H9 (cell line): Measurements from ENCODE around the gene ZNF71. TPM values are rescaled to one million over a fixed set of nuclear protein-coding genes. Genes with fewer than 3 reads are reported as not detected.
"Not testable (repeated sequence)": the region's sequence is repeated elsewhere in the genome, so short reads cannot be mapped to it uniquely, and the experiment has no call there.

Experiments
- DNase-seq: peaks from one replicate; pipeline ENCODE4 v3.0.0-alpha.2; 2017
- H2AFZ ChIP-seq: one replicate; pipeline ENCODE4 v1.6.1; 2013; ENCODE audit warnings: mild to moderate bottlenecking, low read length, control low read depth, moderate library complexity
- H2AK5ac ChIP-seq: 2 replicates; pipeline ENCODE4 v1.6.1; 2013; ENCODE audit warnings: low read length, control low read depth, mixed read lengths; ENCODE audit not compliant: insufficient read length
- H2BK120ac ChIP-seq: one replicate; pipeline ENCODE4 v1.6.1; 2013; ENCODE audit warnings: low read depth, mild to moderate bottlenecking, low read length, control low read depth, inconsistent platforms; ENCODE audit not compliant: poor library complexity, severe bottlenecking
- H2BK12ac ChIP-seq: 2 replicates; pipeline ENCODE4 v1.6.1; 2013; ENCODE audit warnings: low read length, control low read depth, mixed read lengths, low read depth; ENCODE audit not compliant: insufficient read length
- H2BK15ac ChIP-seq: 2 replicates; pipeline ENCODE4 v1.6.1; 2013; ENCODE audit warnings: low read depth, low read length, control low read depth
- H2BK20ac ChIP-seq: one replicate; pipeline ENCODE4 v1.6.1; 2013; ENCODE audit warnings: low read depth, mild to moderate bottlenecking, low read length, control low read depth, inconsistent platforms; ENCODE audit not compliant: poor library complexity, severe bottlenecking
- H2BK5ac ChIP-seq: 2 replicates; pipeline ENCODE4 v1.6.1; 2013; ENCODE audit warnings: low read length, control low read depth, mixed read lengths; ENCODE audit not compliant: insufficient read length
- H3K14ac ChIP-seq: 2 replicates; pipeline ENCODE4 v1.6.1; 2013; ENCODE audit warnings: low read length, control low read depth; ENCODE audit not compliant: insufficient read depth
- H3K18ac ChIP-seq: 2 replicates; pipeline ENCODE4 v1.6.1; 2013; ENCODE audit warnings: low read depth, mild to moderate bottlenecking, mixed read lengths, low read length, control low read depth; ENCODE audit not compliant: insufficient read length
- H3K23ac ChIP-seq: 2 replicates; pipeline ENCODE4 v1.6.1; 2013; ENCODE audit warnings: low read length, control low read depth, mixed read lengths, low read depth; ENCODE audit not compliant: insufficient read length
- H3K23me2 ChIP-seq: 2 replicates; pipeline ENCODE4 v1.6.1; 2013; ENCODE audit warnings: low read depth, mild to moderate bottlenecking, mixed read lengths, low read length, control low read depth; ENCODE audit not compliant: insufficient read length, poor library complexity, severe bottlenecking
- H3K27ac ChIP-seq: 2 replicates; pipeline ENCODE4 v1.5.1; 2013; ENCODE audit warnings: low read length, control low read depth, mixed read lengths, low read depth; ENCODE audit not compliant: insufficient read length
- H3K27me3 ChIP-seq: 2 replicates; pipeline ENCODE4 v1.6.1; 2013; ENCODE audit warnings: low read length, control low read depth, inconsistent platforms; ENCODE audit not compliant: insufficient read depth
- H3K4ac ChIP-seq: 2 replicates; pipeline ENCODE4 v1.6.1; 2013; ENCODE audit warnings: low read depth, mild to moderate bottlenecking, control low read depth, inconsistent platforms, low read length, moderate library complexity
- H3K4me1 ChIP-seq: 2 replicates; pipeline ENCODE4 v1.6.1; 2013; ENCODE audit warnings: low read length, control low read depth, inconsistent platforms; ENCODE audit not compliant: insufficient read depth
- H3K4me2 ChIP-seq: 2 replicates; pipeline ENCODE4 v1.6.1; 2013; ENCODE audit warnings: low read length, control low read depth, mixed read lengths; ENCODE audit not compliant: insufficient read length, insufficient read depth
- H3K56ac ChIP-seq: 2 replicates; pipeline ENCODE4 v1.6.1; 2013; ENCODE audit warnings: low read depth, mild to moderate bottlenecking, mixed read lengths, low read length, control low read depth; ENCODE audit not compliant: insufficient read length
- H3K79me1 ChIP-seq: 2 replicates; pipeline ENCODE4 v1.6.1; 2013; ENCODE audit warnings: low read depth, mild to moderate bottlenecking, moderate library complexity, low read length, control low read depth, inconsistent platforms; ENCODE audit not compliant: insufficient read depth, poor library complexity, severe bottlenecking
- H3K79me2 ChIP-seq: 2 replicates; pipeline ENCODE4 v1.6.1; 2013; ENCODE audit warnings: low read length, control low read depth, inconsistent platforms; ENCODE audit not compliant: insufficient read depth
- H3K9ac ChIP-seq: 2 replicates; pipeline ENCODE4 v1.6.1; 2013; ENCODE audit warnings: low read length, control low read depth, mixed read lengths; ENCODE audit not compliant: insufficient read length; ENCODE audit errors: extremely low read depth
- H3K9me3 ChIP-seq: one replicate; pipeline ENCODE4 v1.6.1; 2013; ENCODE audit warnings: low read depth, low read length, inconsistent platforms; ENCODE audit not compliant: control insufficient read depth
- H3T11ph ChIP-seq: one replicate; pipeline ENCODE4 v1.6.1; 2013; ENCODE audit warnings: mild to moderate bottlenecking, low read length, control low read depth, inconsistent platforms
- H4K20me1 ChIP-seq: one replicate; pipeline ENCODE4 v1.6.1; 2013; ENCODE audit not compliant: control insufficient read depth, insufficient read length, insufficient read depth
- H4K5ac ChIP-seq: 2 replicates; pipeline ENCODE4 v1.6.1; 2013; ENCODE audit warnings: low read depth, mild to moderate bottlenecking, mixed read lengths, low read length, control low read depth; ENCODE audit not compliant: insufficient read length
- H4K8ac ChIP-seq: replicated peaks from 2 replicates; pipeline ENCODE4 v1.6.1; 2013; ENCODE audit warnings: low read length, control low read depth, mixed read lengths, low read depth; ENCODE audit not compliant: insufficient read length
- H4K91ac ChIP-seq: 2 replicates; pipeline ENCODE4 v1.6.1; 2013; ENCODE audit warnings: low read depth, mild to moderate bottlenecking, moderate library complexity, mixed read lengths, low read length, control low read depth; ENCODE audit not compliant: insufficient read length
- H3K27ac Mint-ChIP-seq, 3 experiments: 2 replicates in 2 of 3; 3 replicates in 1 of 3; pipeline ENCODE4 v1.8.0; 2020 to 2021; ENCODE audit warnings: mixed read lengths in 3 of 3, mild to moderate bottlenecking in 1 of 3, moderate library complexity in 1 of 3
- H3K27me3 Mint-ChIP-seq: 2 replicates; pipeline ENCODE4 v1.8.0; 2021; ENCODE audit warnings: low read depth, mild to moderate bottlenecking, moderate library complexity, mixed read lengths
- H3K36me3 Mint-ChIP-seq, 3 experiments: 2 replicates in 2 of 3; 3 replicates in 1 of 3; pipeline ENCODE4 v1.8.0; 2020 to 2021; ENCODE audit warnings: low read depth in 3 of 3, mixed read lengths in 3 of 3; ENCODE audit not compliant: insufficient read depth in 1 of 3
- H3K4me1 Mint-ChIP-seq, 2 experiments: 2 replicates each; pipeline ENCODE4 v1.8.0; 2020; ENCODE audit warnings: mixed read lengths in 2 of 2
- H3K4me3 Mint-ChIP-seq, 2 experiments: 2 replicates in 1 of 2; 3 replicates in 1 of 2; pipeline ENCODE4 v1.8.0; 2020 to 2021; ENCODE audit warnings: mild to moderate bottlenecking in 2 of 2, mixed read lengths in 2 of 2, moderate library complexity in 1 of 2
- H3K9me3 Mint-ChIP-seq, 2 experiments: 2 replicates in 1 of 2; 3 replicates in 1 of 2; pipeline ENCODE4 v1.8.0; 2020; ENCODE audit warnings: mild to moderate bottlenecking in 2 of 2, mixed read lengths in 2 of 2, moderate library complexity in 1 of 2
- WGBS: extraction: QIAGEN DNeasy Blood & Tissue Kit; methylation state at CpG from one replicate; pipeline ENCODE4 v1.1.7; 2013; ENCODE audit warnings: missing lambda C conversion rate, low lambda C conversion rate, mixed read lengths; ENCODE audit not compliant: insufficient read length; ENCODE audit errors: extremely low coverage; 5-methylcytosine and 5-hydroxymethylcytosine counted together
- total RNA-seq: library from RNA; stranded (reverse); gene quantifications from 2 replicates; pipeline ENCODE4 v1.2.1, GENCODE V29; 2021
- TF ChIP-seq, protein P1 (sequence below): fragments of 200-600 bp; sonication (generic); conservative IDR thresholded peaks from 3 replicates; pipeline ENCODE4 v1.8.0; 2021; ENCODE audit warnings: antibody characterized with exemption, mild to moderate bottlenecking

The ZNF71 gene
- total RNA-seq, 1 experiment from 2014 or later, result 7.2 TPM

DNA sequence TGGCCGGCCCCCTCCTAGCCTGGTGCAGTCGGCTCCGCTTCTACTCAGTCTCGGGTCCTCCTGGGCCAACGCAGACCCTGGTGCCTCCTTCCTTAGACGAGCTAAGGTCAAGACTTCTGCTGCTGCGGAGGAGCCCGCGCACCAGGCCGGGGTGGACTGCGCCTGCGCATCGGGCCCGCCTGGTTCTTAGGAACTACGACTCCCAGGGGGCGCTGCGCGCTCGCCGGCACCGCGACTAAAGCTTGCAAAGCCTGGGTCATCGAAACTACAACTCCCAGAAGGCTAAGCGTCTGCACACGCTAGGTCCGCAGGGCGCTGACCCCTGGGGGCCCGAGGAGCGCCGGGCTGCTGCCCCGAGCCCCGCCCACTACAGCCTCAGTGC is 76.5 kb downstream of the ZNF71 start, which contains the start of gene ZNF835:
ZNF835 (minus strand) TSS at position 145 of the 382 bp plus-strand sequence. CDS start 6,559 bp downstream, outside the sequence.
- no peak within 1 kb of the TSS for H3T11ph ChIP-seq
- peak within 1 kb of the TSS; percentile 38 for H3K9ac ChIP-seq
- H3K79me2 ChIP-seq, result no peaks in the 10 kb centered on the region; the same call in 1 of the 2 replicates
- H2BK5ac ChIP-seq, result no peak within 1 kb of the TSS
- H2BK12ac ChIP-seq, result no peak within 1 kb of the TSS
- Mint-ChIP-seq H3K4me3 (peak within 1 kb of the TSS in 1 of 2 experiments; percentile 55; a peak in 2 of 5 replicates), H3K36me3 (peaks cover 15 to 16% (median 15%) of the 10 kb centered on the region in 3 experiments; a peak in 6 of 7 replicates), H3K9me3 (peaks cover 85 to 88% of the 10 kb centered on the region in 2 experiments), H3K27me3 (peaks cover 3% of the 10 kb centered on the region), H3K27ac (no peak within 1 kb of the TSS), H3K4me1 (no peaks in the 10 kb centered on the region)
- H3K79me1 ChIP-seq, result no peaks in the 10 kb centered on the region
- H4K8ac ChIP-seq, result no peak within 1 kb of the TSS
- H3K23ac ChIP-seq, result no peak within 1 kb of the TSS
- H3K18ac ChIP-seq, result no peak within 1 kb of the TSS
- H2BK15ac ChIP-seq, result no peak within 1 kb of the TSS
- no peak within 1 kb of the TSS for H2AFZ ChIP-seq
- WGBS, result no CpG with 5 or more reads among the region's 32 CpGs
- no peaks in the 10 kb centered on the region for H3K27me3 ChIP-seq
- H3K9me3 ChIP-seq, result peaks cover 62% of the 10 kb centered on the region
- TF ChIP-seq, protein P1, sequence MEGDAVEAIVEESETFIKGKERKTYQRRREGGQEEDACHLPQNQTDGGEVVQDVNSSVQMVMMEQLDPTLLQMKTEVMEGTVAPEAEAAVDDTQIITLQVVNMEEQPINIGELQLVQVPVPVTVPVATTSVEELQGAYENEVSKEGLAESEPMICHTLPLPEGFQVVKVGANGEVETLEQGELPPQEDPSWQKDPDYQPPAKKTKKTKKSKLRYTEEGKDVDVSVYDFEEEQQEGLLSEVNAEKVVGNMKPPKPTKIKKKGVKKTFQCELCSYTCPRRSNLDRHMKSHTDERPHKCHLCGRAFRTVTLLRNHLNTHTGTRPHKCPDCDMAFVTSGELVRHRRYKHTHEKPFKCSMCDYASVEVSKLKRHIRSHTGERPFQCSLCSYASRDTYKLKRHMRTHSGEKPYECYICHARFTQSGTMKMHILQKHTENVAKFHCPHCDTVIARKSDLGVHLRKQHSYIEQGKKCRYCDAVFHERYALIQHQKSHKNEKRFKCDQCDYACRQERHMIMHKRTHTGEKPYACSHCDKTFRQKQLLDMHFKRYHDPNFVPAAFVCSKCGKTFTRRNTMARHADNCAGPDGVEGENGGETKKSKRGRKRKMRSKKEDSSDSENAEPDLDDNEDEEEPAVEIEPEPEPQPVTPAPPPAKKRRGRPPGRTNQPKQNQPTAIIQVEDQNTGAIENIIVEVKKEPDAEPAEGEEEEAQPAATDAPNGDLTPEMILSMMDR, result no peak
- DNase-seq, result no peak
- no peak within 1 kb of the TSS for H4K91ac ChIP-seq
- H3K23me2 ChIP-seq, result peaks cover 3% of the 10 kb centered on the region
- no peak within 1 kb of the TSS for H3K27ac ChIP-seq
- H4K20me1 ChIP-seq, result no peaks in the 10 kb centered on the region
- no peak within 1 kb of the TSS for H3K56ac ChIP-seq
- no peak within 1 kb of the TSS for H4K5ac ChIP-seq
- no peak within 1 kb of the TSS for H2AK5ac ChIP-seq
- H3K4me1 ChIP-seq, result no peaks in the 10 kb centered on the region
- H2BK120ac ChIP-seq, result no peak within 1 kb of the TSS
- H3K4me2 ChIP-seq, result peak within 1 kb of the TSS; percentile 43
- H2BK20ac ChIP-seq, result no peak within 1 kb of the TSS
- H3K4ac ChIP-seq, result no peak within 1 kb of the TSS
- H3K14ac ChIP-seq, result no peak within 1 kb of the TSS

DNA sequence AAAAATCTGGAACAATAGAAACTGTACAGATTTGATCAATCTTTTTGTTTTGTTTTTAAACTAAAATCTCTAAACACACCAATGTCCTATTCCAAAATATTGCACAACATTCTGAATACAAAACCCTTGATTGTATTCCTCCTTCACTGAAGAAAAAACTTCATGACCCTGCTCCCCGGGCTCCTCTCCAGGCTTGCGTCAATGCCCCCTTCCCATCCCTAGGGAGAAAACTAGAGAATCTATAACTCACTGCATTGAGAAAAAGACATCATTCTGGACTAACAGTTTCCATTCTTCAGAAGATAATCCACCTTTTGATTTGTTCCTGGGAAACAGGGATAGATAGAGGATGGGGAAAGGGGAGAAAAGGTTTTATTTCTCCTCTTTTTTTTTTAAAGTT is 77.5 kb downstream of the ZNF71 start:
- H4K91ac ChIP-seq, H2BK120ac ChIP-seq, H3K27ac ChIP-seq, H3K9ac ChIP-seq, H3K18ac ChIP-seq, H4K20me1 ChIP-seq, H3K79me2 ChIP-seq, H3K4me1 Mint-ChIP-seq, H2AFZ ChIP-seq, H3K14ac ChIP-seq, H2AK5ac ChIP-seq, H3K56ac ChIP-seq, H4K5ac ChIP-seq, H4K8ac ChIP-seq, H3K79me1 ChIP-seq, H2BK12ac ChIP-seq, H3K4ac ChIP-seq, H3K27me3 ChIP-seq, H2BK20ac ChIP-seq, H3K27ac Mint-ChIP-seq, H3K23ac ChIP-seq, H3K4me3 Mint-ChIP-seq, DNase-seq, H3K4me2 ChIP-seq, H3K23me2 ChIP-seq, H3T11ph ChIP-seq, H2BK15ac ChIP-seq, H2BK5ac ChIP-seq, H3K27me3 Mint-ChIP-seq, H3K4me1 ChIP-seq: not testable (repeated sequence)
- Mint-ChIP-seq H3K36me3 (peaks cover 14 to 15% (median 15%) of the 10 kb centered on the region in 3 experiments; a peak in 5 of 7 replicates), H3K9me3 (peaks cover 84 to 85% of the 10 kb centered on the region in 2 experiments)
- H3K9me3 ChIP-seq, result peaks cover 61% of the 10 kb centered on the region
- no CpG with 5 or more reads among the region's 2 CpGs for WGBS
